HG02642 (cell line): ENCODE results near the gene KIAA2012.

Source experiments
- ATAC-seq: cut with Tn5 transposase; IDR thresholded peaks from one replicate; pipeline ENCODE4 v1.9.1; 2021; ENCODE audit warnings: mild to moderate bottlenecking; ENCODE audit not compliant: unreplicated experiment, poor library complexity

KIAA2012 gene

GRCh38 chr2:202140522-202141252 lies 67.6 kb downstream of the KIAA2012 start:
- no peak for ATAC-seq

GRCh38 chr2:202141329-202141947 lies 68.4 kb downstream of the KIAA2012 start:
- no peak for ATAC-seq

GRCh38 chr2:202142540-202142939 lies 69.5 kb downstream of the KIAA2012 start:
- ATAC-seq: no peak

- no peak for ATAC-seq
Observed at GRCh38 chr2:202147775-202148174, 74.7 kb downstream of the KIAA2012 start.

GRCh38 chr2:202148515-202149154 lies 75.6 kb downstream of the KIAA2012 start:
- ATAC-seq: no peak

GRCh38 chr2:202149155-202149762 lies 76.2 kb downstream of the KIAA2012 start:
- no peak for ATAC-seq

- no peak for ATAC-seq
Observed at GRCh38 chr2:202149936-202150335, 76.9 kb downstream of the KIAA2012 start.

GRCh38 chr2:202152104-202152715 lies 79.2 kb downstream of the KIAA2012 start:
- no peak for ATAC-seq

GRCh38 chr2:202154613-202155012 lies 81.6 kb downstream of the KIAA2012 start:
- ATAC-seq: no peak

GRCh38 chr2:202157211-202157990 lies 84.3 kb downstream of the KIAA2012 start:
- ATAC-seq: no peak

GRCh38 chr2:202158796-202159195 lies 85.7 kb downstream of the KIAA2012 start:
- no peak for ATAC-seq

GRCh38 chr2:202161151-202161835 lies 88.2 kb downstream of the KIAA2012 start:
- no peak for ATAC-seq

- ATAC-seq: no peak
Observed at GRCh38 chr2:202164411-202164810, 91.4 kb downstream of the KIAA2012 start.

- no peak for ATAC-seq
Observed at GRCh38 chr2:202165208-202165607, 92.2 kb downstream of the KIAA2012 start.

GRCh38 chr2:202165945-202166344 lies 92.9 kb downstream of the KIAA2012 start:
- ATAC-seq: no peak

- no peak for ATAC-seq
Observed at GRCh38 chr2:202169131-202169530, 96.1 kb downstream of the KIAA2012 start.

- no peak for ATAC-seq
Observed at GRCh38 chr2:202169832-202170424, 96.9 kb downstream of the KIAA2012 start.

GRCh38 chr2:202171241-202171825 lies 98.3 kb downstream of the KIAA2012 start:
- ATAC-seq: no peak
